Muscle of back (tissue), 11 donors: ENCODE measurements around the gene NPAS2. TPM values are rescaled to one million over a fixed set of nuclear protein-coding genes. Genes with fewer than 3 reads are reported as not detected.
A peak's percentile ranks its signal among the peaks of the same experiment; 100 is the strongest.

Source experiments
- DNase-seq, 3 donors: peaks; one replicate each; pipeline versions ENCODE4 v3.0.0 to v3.0.0-alpha.2; 2013
- polyA plus RNA-seq, 10 donors: library from polyadenylated mRNA; unstranded; fragments of 120-200 nt; gene quantifications; one replicate each; pipeline ENCODE4 v1.2.1, GENCODE V29; 2013; ENCODE audit not compliant: insufficient read length in 10 of 10

NPAS2 gene
- polyA plus RNA-seq, 10 donors = 6.1 to 12.1 (median 10.5) TPM

DNA sequence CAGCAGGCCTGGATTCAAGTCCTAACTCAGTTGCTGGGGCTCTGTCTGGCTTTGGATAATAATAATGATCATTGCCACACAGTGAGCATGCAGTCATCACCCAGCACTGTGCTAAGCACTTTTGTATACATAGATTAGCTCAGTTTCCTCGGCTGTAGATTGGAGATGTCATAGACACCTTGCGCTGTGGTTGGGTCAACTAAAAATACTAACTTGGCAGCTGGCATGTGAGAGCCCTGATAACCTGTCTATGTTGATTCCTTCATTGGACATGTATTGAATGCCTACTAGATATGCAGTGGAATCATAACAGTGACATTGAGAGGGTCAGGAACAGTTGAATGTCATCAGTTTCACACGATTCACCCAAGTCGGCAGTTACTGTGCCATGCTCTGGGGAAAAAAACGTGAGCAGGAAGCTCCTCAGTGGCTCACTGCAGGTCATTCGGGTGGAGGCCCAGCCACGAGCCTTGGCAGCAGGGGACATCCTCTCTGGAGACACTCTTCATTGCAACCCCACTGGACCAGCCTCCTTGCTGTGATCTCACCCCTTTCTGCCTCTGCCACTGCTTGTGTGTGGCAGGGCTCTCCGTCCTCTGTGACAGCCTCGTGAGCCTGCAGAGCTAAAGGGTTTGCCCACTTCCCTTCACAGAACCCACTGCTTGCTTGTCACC lies 85.3 kb downstream of the NPAS2 start:
- no peak for DNase-seq

GRCh38 chr2:100906131-100906530 lies 86.2 kb downstream of the NPAS2 start:
- no peak for DNase-seq

- no peak for DNase-seq
Measured at GRCh38 chr2:100906679-100907078, 86.7 kb downstream of the NPAS2 start.

DNA sequence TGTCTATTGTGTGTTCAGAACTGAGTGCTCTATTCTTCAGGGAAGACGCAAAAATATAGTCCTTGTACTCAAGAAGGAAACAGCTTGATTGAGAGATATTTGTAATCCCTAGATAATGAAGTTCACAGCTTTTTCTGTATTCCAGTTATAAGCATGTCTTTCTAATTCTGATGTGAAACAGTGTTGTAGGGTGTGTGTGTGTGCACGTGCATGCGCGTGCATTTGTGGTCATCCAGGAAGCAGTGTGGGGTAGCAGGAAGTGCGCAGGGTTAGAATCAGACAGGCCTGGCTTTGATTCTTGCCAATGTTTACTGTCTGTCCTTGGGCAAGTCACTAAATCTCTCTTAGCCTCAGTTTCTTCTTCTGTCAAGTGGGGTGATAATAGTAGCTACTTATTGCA lies 87.9 kb downstream of the NPAS2 start:
- DNase-seq = no peak

DNA sequence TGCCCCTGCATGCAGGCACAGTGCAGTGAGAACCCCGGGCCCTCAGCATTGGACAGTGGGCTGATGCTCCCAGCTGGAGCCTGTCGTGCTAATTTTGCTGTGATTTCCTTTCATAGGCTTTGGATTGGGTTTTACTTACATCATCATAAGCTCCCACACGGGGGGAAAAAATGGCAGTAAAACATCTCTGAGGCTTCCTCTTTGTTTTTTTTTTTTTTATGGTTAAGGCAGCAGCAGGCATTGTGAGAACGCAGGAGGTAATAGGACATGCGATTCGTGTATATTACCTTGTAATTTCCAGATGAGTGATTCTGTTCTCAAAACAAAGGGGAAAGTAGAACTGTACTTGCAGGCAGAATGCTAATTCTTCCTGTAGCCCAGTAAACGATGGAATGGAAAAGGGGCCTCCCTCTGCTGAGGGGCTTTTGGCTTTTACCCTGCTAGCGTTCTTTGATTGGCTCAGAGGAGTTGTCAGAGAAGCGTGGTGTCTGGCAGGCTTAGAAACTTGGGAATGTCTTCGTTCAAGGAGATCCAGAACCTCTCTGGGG lies 89.7 kb downstream of the NPAS2 start:
- DNase-seq = peak in 2 of 3 donors; percentile 37 to 76

- no peak for DNase-seq
Measured at GRCh38 chr2:100910111-100910510, 90.2 kb downstream of the NPAS2 start.

- no peak for DNase-seq
Measured at GRCh38 chr2:100919316-100919715, 99.4 kb downstream of the NPAS2 start.

DNA sequence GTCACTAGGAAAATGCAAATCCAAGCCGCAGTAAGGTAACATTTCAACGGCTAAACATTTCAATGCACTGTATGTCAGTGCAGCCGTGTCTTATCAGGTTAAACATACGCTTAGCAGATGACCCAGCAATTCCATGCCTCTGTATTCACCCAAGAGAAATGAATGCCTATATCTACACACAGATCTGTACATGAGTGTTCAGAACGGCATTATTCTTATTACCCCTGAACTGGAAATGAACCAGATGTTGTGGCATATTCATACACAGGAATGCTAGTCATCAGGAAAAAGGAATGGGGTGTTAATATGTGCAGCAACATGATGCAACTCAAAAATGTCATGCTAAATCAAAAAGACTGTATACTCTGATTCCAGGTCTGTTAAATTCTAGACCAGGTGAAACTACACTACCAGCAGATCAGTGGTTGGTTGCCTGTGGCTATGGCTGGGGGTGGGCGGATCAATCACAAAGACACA lies 101.8 kb downstream of the NPAS2 start:
- peak in 1 of 3 donors; percentile 82 for DNase-seq

DNA sequence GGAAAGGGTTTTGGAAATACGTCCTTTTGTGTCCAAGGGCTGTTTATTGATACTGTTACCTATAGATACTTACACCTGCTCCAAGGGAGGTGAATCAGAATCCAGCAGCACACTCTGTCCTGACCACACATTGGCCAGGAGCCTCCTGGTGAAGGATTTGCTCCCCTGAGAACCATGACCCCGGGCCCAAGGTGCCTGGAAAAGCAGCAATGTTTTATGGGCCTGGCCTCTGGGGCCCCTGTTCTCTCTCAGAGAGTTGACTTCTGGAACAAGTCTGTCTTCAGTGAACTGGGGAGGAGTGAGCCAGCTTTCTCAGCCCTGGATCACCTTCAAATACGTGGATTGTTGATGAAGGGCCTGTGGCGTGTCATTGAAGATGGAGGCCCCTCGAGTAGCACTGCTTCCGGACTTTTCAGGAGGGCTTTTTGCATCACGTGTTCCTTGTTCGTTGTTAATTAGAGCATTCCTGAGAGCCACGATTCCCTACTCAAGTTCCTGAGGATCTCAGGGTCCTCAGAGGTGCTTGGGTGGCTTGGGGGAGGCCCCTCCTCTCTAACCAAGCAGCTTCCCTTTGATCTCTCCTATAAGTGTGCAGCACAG lies 103.6 kb downstream of the NPAS2 start:
- no peak for DNase-seq

- no peak for DNase-seq
Measured at GRCh38 chr2:100924122-100924519, 104.2 kb downstream of the NPAS2 start.

- DNase-seq = peak in 1 of 3 donors; percentile 53
Measured at GRCh38 chr2:100924520-100925451, 104.8 kb downstream of the NPAS2 start.

GRCh38 chr2:100928235-100928634 lies 108.3 kb downstream of the NPAS2 start:
- DNase-seq = peak in 1 of 3 donors; percentile 33

DNA sequence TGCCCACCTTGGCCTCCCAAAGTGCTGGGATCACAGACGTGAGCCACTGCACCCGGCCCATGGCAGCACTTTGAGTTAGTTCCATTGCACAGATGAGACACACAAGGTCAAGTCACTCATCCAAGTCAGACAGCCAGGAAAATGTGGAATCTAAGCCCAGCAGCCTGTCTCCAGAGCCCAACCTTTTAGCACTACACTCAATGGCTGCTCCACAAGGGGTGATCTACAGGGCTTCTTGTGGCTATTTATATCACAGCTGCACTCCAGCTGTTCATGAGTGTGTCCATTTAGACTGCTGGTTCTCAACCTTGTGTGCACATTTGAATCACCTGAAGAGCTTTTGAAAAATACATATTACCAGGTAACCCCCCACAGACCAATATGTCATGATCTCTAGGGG lies 109.2 kb downstream of the NPAS2 start:
- peak in 2 of 3 donors; percentile 36 to 65 for DNase-seq

DNA sequence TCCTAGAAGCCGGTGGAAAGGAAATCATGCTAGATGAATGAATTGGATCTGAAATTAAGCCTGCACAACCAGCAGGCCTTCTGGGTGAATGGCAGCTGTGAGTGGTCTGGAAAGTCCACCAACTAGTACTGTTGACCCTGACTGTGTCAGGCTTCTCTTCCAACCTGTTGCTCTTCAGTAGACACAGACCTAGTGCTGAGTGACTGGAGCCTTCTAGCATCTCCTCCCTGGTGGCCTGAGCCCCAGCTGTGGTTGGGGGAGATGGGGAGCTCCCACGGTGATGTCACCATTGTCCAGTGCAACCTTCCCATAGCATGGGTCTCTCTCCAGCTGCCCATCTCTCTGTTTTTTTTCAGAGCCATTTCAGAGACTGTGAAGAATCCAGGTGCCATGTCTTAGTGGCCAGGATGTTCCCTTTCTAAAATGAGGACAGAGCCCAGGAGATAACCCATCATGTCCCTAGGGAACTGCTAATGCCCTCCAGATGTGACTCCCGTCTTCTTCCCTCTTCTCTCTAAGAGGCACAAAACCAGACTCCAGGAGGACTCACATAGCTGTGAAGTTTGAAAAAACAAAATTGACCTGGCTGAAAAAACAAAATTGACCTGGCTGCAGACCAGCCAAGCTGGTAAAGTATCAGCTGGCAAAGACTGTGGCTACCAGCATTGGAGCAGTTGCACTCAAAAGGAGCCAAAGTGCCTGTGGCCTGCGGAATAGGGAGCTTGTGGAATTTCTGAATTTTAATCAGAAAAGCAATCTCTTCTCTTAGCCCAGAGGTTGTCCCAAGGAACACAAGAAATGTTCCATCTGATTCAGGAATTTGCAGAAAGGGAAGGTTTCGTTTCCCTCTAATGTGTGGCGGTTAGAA lies 114.8 kb downstream of the NPAS2 start:
- no peak for DNase-seq

DNA sequence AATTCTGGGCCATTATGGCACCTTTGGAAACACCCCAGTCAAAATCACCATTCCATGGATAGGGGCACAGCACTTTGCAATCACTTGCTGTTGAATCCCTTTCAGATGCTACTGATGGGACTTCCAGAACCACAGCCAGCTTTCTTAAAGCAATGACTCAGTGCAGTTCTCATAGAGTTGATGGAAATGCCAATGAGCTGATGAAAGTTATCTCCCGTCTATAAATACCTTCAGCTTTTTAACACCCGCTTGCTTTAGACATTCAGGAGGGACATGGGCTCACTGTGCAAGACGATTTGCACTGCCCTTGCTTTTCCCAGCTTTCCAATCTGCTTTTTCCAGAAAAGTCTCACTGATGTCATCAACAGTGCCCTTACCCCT lies 115.4 kb downstream of the NPAS2 start:
- peak in 1 of 3 donors; percentile 69 for DNase-seq

GRCh38 chr2:100936070-100936741 lies 116.3 kb downstream of the NPAS2 start:
- DNase-seq = no peak

DNA sequence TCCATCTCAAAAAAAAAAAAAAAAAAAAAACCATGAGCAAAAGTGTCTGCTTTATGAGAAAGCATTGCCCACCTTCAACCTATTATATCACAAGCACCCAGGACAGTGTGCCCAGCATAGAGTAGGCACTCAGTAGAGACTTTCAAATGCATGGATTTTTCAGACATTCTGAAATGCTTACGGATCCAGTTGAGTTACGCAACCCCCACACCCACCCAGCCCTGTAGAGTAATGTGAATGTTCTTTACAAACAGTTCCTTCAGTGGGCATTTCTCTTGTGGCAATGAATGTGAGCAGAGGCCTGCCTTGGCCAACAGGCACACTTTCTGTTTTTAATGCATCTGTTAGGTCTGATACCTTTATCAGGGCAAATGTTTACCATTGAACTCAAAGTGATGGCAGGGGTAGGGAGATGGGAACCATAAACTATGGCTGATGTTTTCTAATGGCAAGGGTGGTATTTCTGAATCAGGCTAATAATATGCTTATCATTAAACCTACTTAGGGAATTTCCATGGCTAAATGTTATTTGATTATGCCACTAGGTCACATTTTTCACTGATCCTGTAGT lies 117.1 kb downstream of the NPAS2 start:
- DNase-seq = no peak

DNA sequence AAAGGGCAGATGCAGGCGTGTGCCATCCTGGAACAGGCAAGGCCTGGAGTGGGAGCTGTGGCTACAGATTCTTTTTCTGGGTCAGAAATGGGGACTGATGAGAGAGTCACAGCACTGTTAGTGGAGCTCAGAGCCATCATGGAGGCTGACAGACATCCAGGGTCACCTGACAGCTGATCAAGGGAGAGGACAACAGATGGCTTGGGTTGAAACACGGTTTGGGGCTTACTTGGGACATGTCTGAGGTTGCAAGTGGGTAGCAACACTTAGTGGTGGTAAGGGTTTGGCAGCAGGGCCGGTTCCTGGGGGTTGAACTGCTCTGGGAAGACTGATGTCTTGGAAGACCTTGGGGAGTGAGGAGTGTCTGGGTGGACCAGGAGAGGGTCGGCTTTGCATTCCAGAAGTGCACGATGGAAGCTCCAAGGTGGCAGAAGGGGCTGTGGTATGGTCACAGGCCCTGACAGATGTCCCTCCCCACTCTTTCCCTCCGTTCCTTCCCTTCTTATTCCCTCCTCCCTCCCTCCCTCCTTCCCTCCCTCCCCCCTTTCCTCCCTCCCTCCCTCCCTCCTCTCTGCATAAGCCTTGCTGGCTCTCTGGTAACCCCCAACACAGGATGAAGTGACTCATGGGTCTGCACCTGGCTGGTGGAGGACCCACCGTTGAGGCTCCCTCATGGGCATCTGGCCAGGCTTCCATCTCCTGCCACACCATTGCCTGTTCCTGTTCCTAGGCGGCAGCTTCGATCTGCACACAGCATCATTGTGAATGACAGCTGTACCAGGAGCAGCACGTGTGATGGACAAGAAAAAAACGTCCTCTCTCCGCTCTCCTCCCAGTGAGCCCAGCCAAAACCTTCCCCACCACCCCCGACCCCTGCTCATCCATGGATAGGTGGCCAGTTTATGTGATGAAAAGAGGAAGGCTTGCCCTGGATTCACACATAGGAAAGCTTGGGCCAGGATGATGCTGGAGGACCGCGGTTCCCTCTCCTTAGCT lies 118.4 kb downstream of the NPAS2 start:
- DNase-seq = no peak

DNA sequence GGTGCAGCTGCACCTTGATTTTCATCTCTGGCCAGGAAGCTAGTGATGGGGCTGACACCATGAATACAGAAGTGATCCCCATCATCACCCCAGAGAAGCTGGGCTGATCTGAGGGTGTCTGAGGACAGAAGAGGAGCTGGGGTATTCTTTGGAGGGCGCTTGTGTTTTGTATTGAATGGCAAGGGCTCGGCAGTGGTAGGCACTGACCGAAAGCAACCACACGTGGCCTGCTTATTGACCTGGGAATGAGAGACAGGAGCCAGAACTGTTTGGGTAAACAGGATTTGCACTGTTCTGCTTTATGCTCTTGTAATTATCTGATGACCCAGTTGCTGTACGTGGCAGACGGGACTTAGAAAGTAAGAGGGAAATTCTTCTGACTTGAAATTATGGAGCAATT lies 119.5 kb downstream of the NPAS2 start:
- DNase-seq = no peak
